Osteoblast (primary cell): ENCODE measurements around the gene TMEM255B. TPM values are rescaled to one million over a fixed set of nuclear protein-coding genes. Genes with fewer than 3 reads are reported as not detected.

ENCODE experiments used
- DNase-seq: peaks from one replicate; pipeline ENCODE4 v3.0.0; 2011; ENCODE audit warnings: low spot score, mixed read lengths; ENCODE audit not compliant: insufficient read length; ENCODE audit errors: missing footprints
- H2AFZ ChIP-seq: 2 replicates; pipeline ENCODE4 v1.6.0; 2011; ENCODE audit warnings: mild to moderate bottlenecking, low read length
- H3K27ac ChIP-seq: 2 replicates; pipeline ENCODE4 v1.5.1; 2011; ENCODE audit warnings: mild to moderate bottlenecking, low read depth, low read length, moderate library complexity
- H3K27me3 ChIP-seq: 2 replicates; pipeline ENCODE4 v1.6.0; 2012; ENCODE audit warnings: mild to moderate bottlenecking, control low read depth, inconsistent platforms, low read length, moderate library complexity; ENCODE audit not compliant: insufficient read depth
- H3K36me3 ChIP-seq: 2 replicates; pipeline ENCODE4 v1.5.1; 2011; ENCODE audit warnings: mild to moderate bottlenecking, low read length, control low read depth, moderate library complexity; ENCODE audit not compliant: insufficient read depth
- H3K4me1 ChIP-seq: 2 replicates; pipeline ENCODE4 v1.5.1; 2011; ENCODE audit warnings: mild to moderate bottlenecking, low read length, control low read depth, moderate library complexity; ENCODE audit not compliant: insufficient read depth
- H3K4me2 ChIP-seq: 2 replicates; pipeline ENCODE4 v1.6.0; 2011; ENCODE audit warnings: mild to moderate bottlenecking, low read length; ENCODE audit not compliant: insufficient read depth
- H3K4me3 ChIP-seq: fragments of 200-600 bp; sonication (generic); 3 replicates; pipeline ENCODE4 v1.5.1; 2012; ENCODE audit warnings: mild to moderate bottlenecking, low read length, inconsistent platforms; ENCODE audit not compliant: insufficient read depth
- H3K79me2 ChIP-seq: 2 replicates; pipeline ENCODE4 v1.6.0; 2012; ENCODE audit warnings: mild to moderate bottlenecking, low read length, control low read depth, inconsistent platforms; ENCODE audit not compliant: insufficient read depth
- H3K9me3 ChIP-seq: 2 replicates; pipeline ENCODE4 v1.5.1; 2011; ENCODE audit warnings: low read depth, low read length, control low read depth
- H4K20me1 ChIP-seq: 2 replicates; pipeline ENCODE4 v1.6.0; 2012; ENCODE audit warnings: mild to moderate bottlenecking, low read length, control low read depth; ENCODE audit not compliant: insufficient read depth
- total RNA-seq: library from RNA; depleted of rRNA; stranded (reverse); fragments of >200 nt; gene quantifications from 2 replicates; pipeline ENCODE4 v1.2.3, GENCODE V29; 2012
- TF ChIP-seq, protein P1 (sequence below): IDR thresholded peaks from 2 replicates; pipeline ENCODE4 v1.5.1; 2011; ENCODE audit warnings: mild to moderate bottlenecking, low read depth, low read length, moderate library complexity; ENCODE audit errors: extremely low read depth

The TMEM255B gene
- total RNA-seq, 1 donor = 1.8 TPM

DNA sequence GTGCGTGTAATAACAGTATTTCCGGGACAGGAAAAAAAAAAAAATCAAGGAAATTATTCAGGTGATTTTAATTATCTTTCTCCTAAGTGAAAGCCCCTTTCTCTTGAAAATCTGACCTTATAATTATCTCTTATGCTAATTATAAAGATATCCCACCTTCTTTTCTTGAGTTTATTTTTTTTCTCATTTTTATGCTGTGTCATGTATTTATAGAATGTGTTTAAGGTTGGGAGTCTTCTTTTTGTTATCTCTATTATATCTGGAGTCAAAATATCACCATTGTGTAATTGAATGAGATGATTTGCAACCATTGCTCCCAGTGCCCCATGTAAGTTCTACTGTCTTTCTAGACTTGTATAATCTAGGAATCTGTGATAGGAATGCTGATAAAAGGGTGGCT is 3.0 kb downstream of the TMEM255B start:
- Histone ChIP-seq H3K27me3 (peaks cover 33% of the 10 kb centered on the region), H3K4me1 (peaks cover 13% of the 10 kb centered on the region), H3K79me2 (no peaks in the 10 kb centered on the region), H3K36me3 (no peaks in the 10 kb centered on the region), H3K4me3 (no peak overlapping the region), H3K9me3 (no peaks in the 10 kb centered on the region), H4K20me1 (peaks cover 2% of the 10 kb centered on the region), H2AFZ (no peak overlapping the region), H3K27ac (no peak overlapping the region), H3K4me2 (no peak overlapping the region)
- DNase-seq = no peak
- TF ChIP-seq, protein P1, sequence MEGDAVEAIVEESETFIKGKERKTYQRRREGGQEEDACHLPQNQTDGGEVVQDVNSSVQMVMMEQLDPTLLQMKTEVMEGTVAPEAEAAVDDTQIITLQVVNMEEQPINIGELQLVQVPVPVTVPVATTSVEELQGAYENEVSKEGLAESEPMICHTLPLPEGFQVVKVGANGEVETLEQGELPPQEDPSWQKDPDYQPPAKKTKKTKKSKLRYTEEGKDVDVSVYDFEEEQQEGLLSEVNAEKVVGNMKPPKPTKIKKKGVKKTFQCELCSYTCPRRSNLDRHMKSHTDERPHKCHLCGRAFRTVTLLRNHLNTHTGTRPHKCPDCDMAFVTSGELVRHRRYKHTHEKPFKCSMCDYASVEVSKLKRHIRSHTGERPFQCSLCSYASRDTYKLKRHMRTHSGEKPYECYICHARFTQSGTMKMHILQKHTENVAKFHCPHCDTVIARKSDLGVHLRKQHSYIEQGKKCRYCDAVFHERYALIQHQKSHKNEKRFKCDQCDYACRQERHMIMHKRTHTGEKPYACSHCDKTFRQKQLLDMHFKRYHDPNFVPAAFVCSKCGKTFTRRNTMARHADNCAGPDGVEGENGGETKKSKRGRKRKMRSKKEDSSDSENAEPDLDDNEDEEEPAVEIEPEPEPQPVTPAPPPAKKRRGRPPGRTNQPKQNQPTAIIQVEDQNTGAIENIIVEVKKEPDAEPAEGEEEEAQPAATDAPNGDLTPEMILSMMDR = no peak

DNA sequence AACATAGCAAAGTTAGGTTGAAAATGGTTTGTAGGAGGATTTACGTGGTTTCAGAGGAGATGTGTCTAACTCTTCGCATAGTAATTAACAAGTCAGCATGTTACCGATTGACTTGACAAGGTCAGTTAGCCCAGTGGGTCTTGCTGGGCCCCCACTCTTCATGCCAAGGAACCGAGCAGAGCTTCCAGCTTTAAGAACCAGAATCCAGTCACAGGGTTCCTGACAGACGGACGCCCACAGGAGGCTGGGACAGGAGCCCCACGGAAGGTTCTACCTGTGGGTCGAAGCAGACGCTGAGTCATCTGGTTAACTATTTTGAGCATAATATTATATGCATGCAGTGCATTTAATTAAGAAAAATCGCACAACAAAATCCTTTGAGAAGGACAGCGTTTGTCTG is 3.5 kb downstream of the TMEM255B start:
- Histone ChIP-seq H4K20me1 (peaks cover 2% of the 10 kb centered on the region), H3K4me3 (no peak overlapping the region), H3K4me1 (peaks cover 13% of the 10 kb centered on the region), H3K27ac (no peak overlapping the region), H3K27me3 (peaks cover 36% of the 10 kb centered on the region), H3K4me2 (no peak overlapping the region), H3K79me2 (no peaks in the 10 kb centered on the region), H3K36me3 (no peaks in the 10 kb centered on the region), H2AFZ (no peak overlapping the region), H3K9me3 (no peaks in the 10 kb centered on the region)
- peak; percentile 48 for DNase-seq
- TF ChIP-seq, protein P1 = no peak

DNA sequence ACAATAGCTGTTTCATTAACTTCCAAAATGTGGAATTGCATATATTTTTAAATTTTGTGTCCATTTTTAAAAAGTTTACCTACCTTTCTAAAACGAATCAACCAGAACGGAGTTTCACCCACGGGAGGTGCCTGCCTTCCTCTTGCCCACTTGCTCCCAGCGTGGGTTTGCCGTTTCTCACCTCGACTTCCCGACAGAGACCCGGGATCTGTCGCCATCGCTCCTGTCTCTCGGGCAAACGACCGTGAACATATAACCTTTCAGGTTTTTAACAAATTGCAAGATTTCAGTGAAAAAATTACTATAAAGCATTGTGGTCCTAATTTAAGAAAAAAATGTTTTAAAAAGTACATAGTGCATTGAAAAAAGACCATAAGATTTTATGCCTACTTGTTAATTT is 4.2 kb downstream of the TMEM255B start:
- H3K36me3 ChIP-seq = no peaks in the 10 kb centered on the region
- H3K4me1 ChIP-seq = peaks cover 13% of the 10 kb centered on the region
- H4K20me1 ChIP-seq = peaks cover 2% of the 10 kb centered on the region
- H3K27ac ChIP-seq = no peak overlapping the region
- H3K4me2 ChIP-seq = no peak overlapping the region
- peak; percentile 39 for DNase-seq
- H3K79me2 ChIP-seq = no peaks in the 10 kb centered on the region
- H2AFZ ChIP-seq = no peak overlapping the region
- H3K27me3 ChIP-seq = peaks cover 36% of the 10 kb centered on the region
- TF ChIP-seq, protein P1 = no peak
- no peak overlapping the region for H3K4me3 ChIP-seq
- H3K9me3 ChIP-seq = no peaks in the 10 kb centered on the region

DNA sequence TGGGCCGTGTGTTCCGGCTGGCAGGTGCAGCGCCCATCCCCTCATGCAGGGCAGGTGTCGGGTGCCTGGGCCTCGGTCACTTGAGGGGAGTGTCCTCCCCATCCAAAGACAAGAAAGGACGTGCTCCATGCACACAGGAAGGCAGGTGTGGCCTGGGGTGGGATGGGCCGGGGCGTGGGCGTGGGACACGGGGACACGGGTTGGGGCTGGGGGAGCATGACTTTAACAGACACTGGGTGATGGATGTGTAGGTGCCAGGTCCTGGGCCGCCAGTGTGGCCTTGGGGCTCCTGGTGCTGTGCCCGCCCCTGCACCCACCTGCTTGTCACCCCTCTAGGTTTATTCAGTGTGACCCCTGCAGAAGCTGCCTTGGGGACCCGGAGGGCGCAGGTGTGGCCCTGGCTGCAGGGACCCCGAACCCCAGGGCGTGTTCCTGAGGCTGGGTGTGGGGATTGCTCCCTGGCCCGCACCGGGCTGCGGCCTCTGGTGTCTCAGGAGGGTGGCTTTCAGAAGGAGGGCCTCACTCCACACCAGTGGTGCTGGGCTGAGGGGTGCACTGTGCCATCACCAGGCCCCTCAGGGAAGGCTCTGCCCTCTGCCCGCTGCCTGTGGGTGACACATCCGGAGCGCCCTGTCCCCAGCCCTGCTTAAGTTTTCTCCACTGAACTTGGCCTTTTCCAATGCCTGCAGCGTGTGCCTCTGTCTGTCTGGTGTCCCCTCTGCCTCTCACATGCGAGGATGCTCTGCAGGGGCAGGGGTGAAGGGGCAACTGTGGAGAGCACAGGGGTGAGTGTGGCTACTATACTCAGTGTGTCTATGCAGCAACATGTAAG is 5.2 kb downstream of the TMEM255B start:
- Histone ChIP-seq H4K20me1 (peaks cover 2% of the 10 kb centered on the region), H3K36me3 (no peaks in the 10 kb centered on the region), H2AFZ (no peak overlapping the region), H3K27me3 (peaks cover 36% of the 10 kb centered on the region), H3K79me2 (no peaks in the 10 kb centered on the region), H3K4me2 (no peak overlapping the region), H3K27ac (no peak overlapping the region), H3K4me3 (no peak overlapping the region), H3K9me3 (no peaks in the 10 kb centered on the region), H3K4me1 (peaks cover 8% of the 10 kb centered on the region)
- TF ChIP-seq, protein P1 = no peak
- DNase-seq = peak; percentile 69
